ENCODE measurements around the gene ADCK1. TPM values are rescaled to one million over a fixed set of nuclear protein-coding genes. Genes with fewer than 3 reads are reported as not detected.

ADCK1 gene
- total and polyA plus RNA-seq, 2 experiments from 2014 or later = 4.7 to 6.6 TPM

DNA sequence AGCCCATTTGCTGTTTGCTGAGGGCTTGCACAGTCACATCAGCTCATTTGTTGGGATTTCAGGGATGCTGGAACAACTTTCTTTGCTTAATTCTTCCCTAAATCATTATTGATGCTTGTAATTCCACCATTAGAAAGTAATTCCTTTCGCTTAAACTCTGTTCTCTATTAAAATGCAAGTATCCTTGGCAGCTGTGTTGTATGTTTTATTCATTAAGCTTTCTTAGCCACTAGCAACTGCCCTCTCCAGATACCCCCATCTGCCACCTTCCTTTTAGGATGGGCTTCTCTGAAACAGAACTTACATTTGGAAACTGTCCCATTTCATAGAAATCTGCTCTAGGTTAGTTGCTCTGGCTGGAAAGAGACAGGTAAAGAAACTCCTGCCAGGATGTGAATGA, 43.7 kb downstream of the ADCK1 start:
- Histone ChIP-seq H3K36me3 (ENCODE audit: low read depth) (no peaks in the 10 kb centered on the region), H3K4me2 (ENCODE audit: unreplicated experiment) (no peak overlapping the region), H3K4me3 (no peak overlapping the region), H3K79me2 (ENCODE audit: insufficient read depth) (no peaks in the 10 kb centered on the region), H3K9me3 (ENCODE audit: low read depth) (no peaks in the 10 kb centered on the region), H3K4me1 (ENCODE audit: insufficient read depth) (no peaks in the 10 kb centered on the region), H3K27ac (no peak overlapping the region), H3F3A (ENCODE audit: insufficient read depth) (no peaks in the 10 kb centered on the region), H3K9ac (no peak overlapping the region), H3K27me3 (replicated peaks; ENCODE audit: insufficient read depth) (no peaks in the 10 kb centered on the region), H2AFZ (no peak overlapping the region), H4K20me1 (ENCODE audit: insufficient read depth) (no peaks in the 10 kb centered on the region), H3K9me2 (ENCODE audit: insufficient read depth) (no peaks in the 10 kb centered on the region)
- no peak for TF ChIP-seq EZH2 (IDR thresholded peaks at IDR 0.05; ENCODE audit: insufficient read depth, poor library complexity, severe bottlenecking)
- TF ChIP-seq EZH2phosphoT487 (IDR thresholded peaks at IDR 0.05; ENCODE audit: insufficient read depth, low read depth) = no peak
- DNase-seq = no peak
- WGBS, 2 experiments (ENCODE audit: low coverage in 1 of 2, low lambda C conversion rate in 2 of 2, missing lambda C conversion rate in 2 of 2) = 77 to 94% methylated on average over 1 of the region's 1 CpG
- in situ Hi-C loops (cut with MboI) = no loop called here

DNA sequence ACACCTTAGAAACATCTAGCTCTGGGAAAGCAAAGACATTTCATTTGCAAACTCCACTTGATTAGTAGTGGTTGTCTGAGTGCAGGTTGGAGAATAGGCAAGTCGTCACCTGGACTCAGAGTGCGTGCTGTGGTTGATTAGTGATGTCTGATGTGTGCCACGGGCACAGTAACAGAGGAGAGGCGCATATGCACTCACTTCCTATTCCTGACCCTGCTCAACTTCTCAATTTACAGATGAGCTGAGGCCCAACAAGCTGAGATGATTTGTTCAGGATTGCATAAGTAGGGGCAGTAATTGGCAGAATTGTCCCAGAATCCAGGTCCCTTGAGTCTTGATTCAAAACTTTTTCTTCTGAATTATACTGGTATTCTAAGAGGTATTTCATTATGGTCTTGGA, 44.9 kb downstream of the ADCK1 start:
- no peaks in the 10 kb centered on the region for H3K9me2 ChIP-seq (ENCODE audit: insufficient read depth)
- no peaks in the 10 kb centered on the region for H3K9me3 ChIP-seq (ENCODE audit: low read depth)
- in situ Hi-C loops (cut with MboI) = no loop called here
- no peak overlapping the region for H2AFZ ChIP-seq
- H3K4me1 ChIP-seq (ENCODE audit: insufficient read depth) = no peaks in the 10 kb centered on the region
- no peak overlapping the region for H3K9ac ChIP-seq
- H3K27me3 ChIP-seq (replicated peaks; ENCODE audit: insufficient read depth) = no peaks in the 10 kb centered on the region
- no peak overlapping the region for H3K4me3 ChIP-seq
- no peaks in the 10 kb centered on the region for H4K20me1 ChIP-seq (ENCODE audit: insufficient read depth)
- no peaks in the 10 kb centered on the region for H3K36me3 ChIP-seq (ENCODE audit: low read depth)
- no peaks in the 10 kb centered on the region for H3K79me2 ChIP-seq (ENCODE audit: insufficient read depth)
- TF ChIP-seq EZH2 (IDR thresholded peaks at IDR 0.05; ENCODE audit: insufficient read depth, poor library complexity, severe bottlenecking) (no peak), EZH2phosphoT487 (IDR thresholded peaks at IDR 0.05; ENCODE audit: insufficient read depth, low read depth) (no peak)
- H3K27ac ChIP-seq = no peak overlapping the region
- no peaks in the 10 kb centered on the region for H3F3A ChIP-seq (ENCODE audit: insufficient read depth)
- no peak overlapping the region for H3K4me2 ChIP-seq (ENCODE audit: unreplicated experiment)
- 58% methylated on average over 4 of the region's 4 CpGs for WGBS, 2 experiments (ENCODE audit: low coverage in 1 of 2, low lambda C conversion rate in 2 of 2, missing lambda C conversion rate in 2 of 2)
- DNase-seq = no peak

DNA sequence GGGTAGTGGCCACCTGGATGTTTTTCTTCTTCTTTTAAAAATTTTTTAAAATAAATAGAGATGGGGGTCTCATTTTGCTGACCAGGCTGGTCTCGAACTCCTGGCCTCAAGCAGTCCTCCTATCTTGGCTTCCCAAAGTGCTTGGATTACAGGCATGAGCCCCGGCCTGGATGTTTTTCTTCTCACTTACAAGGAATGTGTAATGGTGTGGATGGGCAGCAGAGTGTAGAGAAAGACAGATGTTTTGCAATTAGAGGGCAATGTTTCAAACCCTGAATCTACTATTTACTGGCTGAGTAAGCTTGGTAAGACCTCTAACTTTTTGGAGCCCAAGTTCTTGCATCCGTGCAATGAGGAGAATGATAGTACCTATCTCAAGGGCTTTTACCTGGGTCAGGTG, 48.1 kb downstream of the ADCK1 start:
- Histone ChIP-seq H4K20me1 (ENCODE audit: insufficient read depth) (no peaks in the 10 kb centered on the region), H3K79me2 (ENCODE audit: insufficient read depth) (no peaks in the 10 kb centered on the region), H3K9me3 (ENCODE audit: low read depth) (no peaks in the 10 kb centered on the region), H3K27ac (no peak overlapping the region), H3K4me3 (no peak overlapping the region), H3K4me2 (ENCODE audit: unreplicated experiment) (no peak overlapping the region), H3K27me3 (replicated peaks; ENCODE audit: insufficient read depth) (no peaks in the 10 kb centered on the region), H3K4me1 (ENCODE audit: insufficient read depth) (no peaks in the 10 kb centered on the region), H3K9me2 (ENCODE audit: insufficient read depth) (no peaks in the 10 kb centered on the region), H3K36me3 (ENCODE audit: low read depth) (no peaks in the 10 kb centered on the region), H3K9ac (no peak overlapping the region), H3F3A (ENCODE audit: insufficient read depth) (no peaks in the 10 kb centered on the region), H2AFZ (no peak overlapping the region)
- TF ChIP-seq EZH2 (IDR thresholded peaks at IDR 0.05; ENCODE audit: insufficient read depth, poor library complexity, severe bottlenecking) (no peak), EZH2phosphoT487 (IDR thresholded peaks at IDR 0.05; ENCODE audit: insufficient read depth, low read depth) (no peak)
- WGBS, 2 experiments (ENCODE audit: low coverage in 1 of 2, low lambda C conversion rate in 2 of 2, missing lambda C conversion rate in 2 of 2) = 43 to 46% methylated on average over 3 of the region's 3 CpGs
- DNase-seq = peak; percentile 49
- in situ Hi-C loops (cut with MboI) = no loop called here

DNA sequence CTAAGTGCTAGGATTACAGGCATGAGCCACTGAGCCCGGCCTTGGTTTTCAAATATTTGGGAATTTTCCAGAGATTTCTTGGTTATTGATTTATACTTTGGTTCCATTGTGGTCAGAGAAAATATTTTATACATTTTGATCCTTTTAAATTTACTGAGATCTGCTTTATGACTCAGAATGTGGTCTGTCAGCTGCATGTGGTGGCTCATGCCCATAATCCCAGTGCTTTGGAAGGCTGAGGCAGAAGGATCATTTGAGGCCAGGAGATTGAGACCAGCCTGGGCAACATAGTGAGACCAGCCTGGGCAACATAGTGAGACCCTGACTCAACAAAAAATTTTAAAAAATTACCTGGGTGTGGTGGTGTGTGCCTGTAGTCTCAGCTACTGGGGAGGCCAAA, 49.8 kb downstream of the ADCK1 start:
- Histone ChIP-seq H3K4me2 (ENCODE audit: unreplicated experiment) (no peak overlapping the region), H4K20me1 (ENCODE audit: insufficient read depth) (no peaks in the 10 kb centered on the region), H3F3A (ENCODE audit: insufficient read depth) (no peaks in the 10 kb centered on the region), H3K79me2 (ENCODE audit: insufficient read depth) (no peaks in the 10 kb centered on the region), H3K4me3 (no peak overlapping the region), H3K27me3 (replicated peaks; ENCODE audit: insufficient read depth) (no peaks in the 10 kb centered on the region), H2AFZ (no peak overlapping the region), H3K4me1 (ENCODE audit: insufficient read depth) (no peaks in the 10 kb centered on the region), H3K27ac (no peak overlapping the region), H3K9me3 (ENCODE audit: low read depth) (no peaks in the 10 kb centered on the region), H3K9ac (no peak overlapping the region), H3K9me2 (ENCODE audit: insufficient read depth) (no peaks in the 10 kb centered on the region), H3K36me3 (ENCODE audit: low read depth) (no peaks in the 10 kb centered on the region)
- in situ Hi-C loops (cut with MboI) = loop anchor here (25.0 kb wide), 1 partner anchor 738 kb away; no protein-coding TSS in a partner anchor
- WGBS, 2 experiments (ENCODE audit: low coverage in 1 of 2, low lambda C conversion rate in 2 of 2, missing lambda C conversion rate in 2 of 2) = 29 to 59% methylated on average over 1 of the region's 1 CpG
- peak; percentile 33 for DNase-seq
- TF ChIP-seq EZH2phosphoT487 (IDR thresholded peaks at IDR 0.05; ENCODE audit: insufficient read depth, low read depth) = no peak
- no peak for TF ChIP-seq EZH2 (IDR thresholded peaks at IDR 0.05; ENCODE audit: insufficient read depth, poor library complexity, severe bottlenecking)

DNA sequence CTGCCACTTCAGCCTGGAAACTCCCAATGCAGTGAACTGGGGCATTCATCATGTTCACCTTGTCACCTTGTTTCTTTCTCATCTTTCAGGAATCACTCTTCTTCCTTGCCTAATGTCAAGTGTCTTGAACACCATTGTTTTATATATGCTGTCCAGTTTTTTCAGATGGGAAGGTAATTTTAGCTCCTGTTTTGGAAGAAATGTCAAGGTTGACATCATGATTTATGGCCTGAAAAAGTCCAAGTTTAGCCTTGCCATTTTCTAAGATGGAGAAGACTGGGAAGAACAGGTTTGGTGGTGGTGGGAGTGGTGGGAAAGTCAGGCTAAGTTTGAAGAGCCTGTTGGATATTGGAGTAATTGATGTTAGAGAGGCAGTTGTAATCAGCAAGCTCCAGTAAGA, 54.0 kb downstream of the ADCK1 start:
- H3K4me1 ChIP-seq (ENCODE audit: insufficient read depth) = no peaks in the 10 kb centered on the region
- H4K20me1 ChIP-seq (ENCODE audit: insufficient read depth) = no peaks in the 10 kb centered on the region
- H3K9ac ChIP-seq = no peak overlapping the region
- H3K36me3 ChIP-seq (ENCODE audit: low read depth) = no peaks in the 10 kb centered on the region
- H3K9me3 ChIP-seq (ENCODE audit: low read depth) = no peaks in the 10 kb centered on the region
- no peak for DNase-seq
- in situ Hi-C loops (cut with MboI) = loop anchor here (25.0 kb wide), 1 partner anchor 733 kb away; no protein-coding TSS in a partner anchor
- no peak overlapping the region for H3K4me3 ChIP-seq
- no peak overlapping the region for H2AFZ ChIP-seq
- no peak for TF ChIP-seq EZH2 (IDR thresholded peaks at IDR 0.05; ENCODE audit: insufficient read depth, poor library complexity, severe bottlenecking)
- TF ChIP-seq EZH2phosphoT487 (IDR thresholded peaks at IDR 0.05; ENCODE audit: insufficient read depth, low read depth) = no peak
- no peak overlapping the region for H3K27ac ChIP-seq
- H3F3A ChIP-seq (ENCODE audit: insufficient read depth) = no peaks in the 10 kb centered on the region
- no peak overlapping the region for H3K4me2 ChIP-seq (ENCODE audit: unreplicated experiment)
- no peaks in the 10 kb centered on the region for H3K9me2 ChIP-seq (ENCODE audit: insufficient read depth)
- no peaks in the 10 kb centered on the region for H3K27me3 ChIP-seq (replicated peaks; ENCODE audit: insufficient read depth)
- no peaks in the 10 kb centered on the region for H3K79me2 ChIP-seq (ENCODE audit: insufficient read depth)

Measured in GM23248 (cell line).